Esophagus muscularis mucosa (tissue), 4 donors: Measurements from ENCODE around the gene SLC2A6. TPM values are rescaled to one million over a fixed set of nuclear protein-coding genes. Genes with fewer than 3 reads are reported as not detected.
A peak's percentile ranks its signal among the peaks of the same experiment; 100 is the strongest.

Source experiments
- DNase-seq: peaks from one replicate; pipeline ENCODE4 v3.0.0-alpha.2; 2017; ENCODE audit errors: extremely low spot score
- H3K27ac ChIP-seq, 4 donors: fragments of 200-600 bp; sonication (generic); replicated peaks in 1 of 4; 1 replicate in 3 of 4; 2 replicates in 1 of 4; pipeline ENCODE4 v1.5.1; 2016 to 2019; ENCODE audit warnings: mild to moderate bottlenecking in 1 of 4
- H3K27me3 ChIP-seq, 4 donors: fragments of 200-600 bp; sonication (generic); one replicate each; pipeline versions ENCODE4 v1.5.1 to v1.6.0; 2016 to 2019
- H3K36me3 ChIP-seq, 4 donors: fragments of 200-600 bp; sonication (generic); one replicate each; pipeline ENCODE4 v1.5.1; 2016 to 2019
- H3K4me1 ChIP-seq, 4 donors: fragments of 200-600 bp; sonication (generic); one replicate each; pipeline ENCODE4 v1.5.1; 2016 to 2019
- H3K4me3 ChIP-seq, 4 donors: fragments of 200-600 bp; sonication (generic); 1 replicate in 2 of 4; 2 replicates in 2 of 4; pipeline ENCODE4 v1.5.1; 2016 to 2019; ENCODE audit warnings: mild to moderate bottlenecking in 4 of 4, moderate library complexity in 1 of 4
- H3K9me3 ChIP-seq, 4 donors: fragments of 200-600 bp; sonication (generic); 1 replicate in 3 of 4; 2 replicates in 1 of 4; pipeline ENCODE4 v1.5.1; 2016 to 2019
- CTCF ChIP-seq, 3 experiments: fragments of 200-600 bp in 2 of 3; fragments of 450-650 bp in 1 of 3; sonication (generic) in 2 of 3; IDR thresholded peaks; one replicate each; pipeline ENCODE4 v1.5.1; 2017 to 2019; ENCODE audit warnings: antibody characterized with exemption in 3 of 3, mild to moderate bottlenecking in 2 of 3, moderate library complexity in 1 of 3
- EP300 ChIP-seq: sonication (generic); formaldehyde crosslinking; IDR thresholded peaks from one replicate; pipeline ENCODE4 v1.6.1; 2017; ENCODE audit warnings: antibody characterized with exemption
- POLR2A ChIP-seq: fragments of 450-650 bp; IDR thresholded peaks from one replicate; pipeline ENCODE4 v1.6.1; 2017; ENCODE audit warnings: antibody characterized with exemption, moderate library complexity, mild to moderate bottlenecking, low read depth
- POLR2AphosphoS5 ChIP-seq, 2 donors: sonication (generic); formaldehyde crosslinking; IDR thresholded peaks; one replicate each; pipeline ENCODE4 v1.6.1; 2017; ENCODE audit warnings: antibody characterized with exemption in 2 of 2
- WGBS: methylation state at CpG from one replicate; pipeline ENCODE4 v1.1.5; 2018; 5-methylcytosine and 5-hydroxymethylcytosine counted together
- intact Hi-C: fragments of 100-400 bp; cut with DNase I; formaldehyde crosslinking; loops from one replicate; pipeline ENCODE4 v1.15.1; 2023
- total RNA-seq, 4 donors: library from RNA; depleted of rRNA; stranded (reverse); fragments of >200 nt; gene quantifications; one replicate each; pipeline versions ENCODE4 v1.1.0 to v1.2.1, GENCODE V29; 2016

Gene SLC2A6
- total RNA-seq, 4 donors from 2014 or later = 2.9 to 8.6 (median 5.9) TPM

- H3K4me1 ChIP-seq = peaks cover 11 to 25% (median 23%) of the 10 kb centered on the region in 4 donors
- TF ChIP-seq CTCF (IDR thresholded peaks at IDR 0.05) (no peak), POLR2AphosphoS5 (IDR thresholded peaks at IDR 0.05) (no peak), POLR2A (no peak), EP300 (no peak)
- H3K4me3 ChIP-seq = no peak overlapping the region
- no peak for DNase-seq
- 61% methylated on average over 8 of the region's 13 CpGs for WGBS
- intact Hi-C loops = no loop called here
- H3K9me3 ChIP-seq = no peaks in the 10 kb centered on the region
- H3K27me3 ChIP-seq = peaks cover 0 to 66% (median 0%) of the 10 kb centered on the region in 4 donors
- H3K36me3 ChIP-seq = no peaks in the 10 kb centered on the region
- H3K27ac ChIP-seq = no peak overlapping the region
These were observed 11.3 kb upstream of the SLC2A6 start for GRCh38 chr9:133490201-133490681.

- WGBS = 84% methylated on average over 19 of the region's 19 CpGs
- H3K36me3 ChIP-seq = no peaks in the 10 kb centered on the region
- no peak for DNase-seq
- H3K27ac ChIP-seq = no peak overlapping the region
- H3K4me1 ChIP-seq = peaks cover 11 to 25% (median 23%) of the 10 kb centered on the region in 4 donors
- H3K9me3 ChIP-seq = no peaks in the 10 kb centered on the region
- intact Hi-C loops = no loop called here
- TF ChIP-seq POLR2A = no peak
- no peak for TF ChIP-seq POLR2AphosphoS5 (IDR thresholded peaks at IDR 0.05)
- TF ChIP-seq EP300 = no peak
- no peak for TF ChIP-seq CTCF (IDR thresholded peaks at IDR 0.05)
- no peak overlapping the region for H3K4me3 ChIP-seq
- peaks cover 0 to 67% (median 0%) of the 10 kb centered on the region in 4 donors for H3K27me3 ChIP-seq
These were observed 10.6 kb upstream of the SLC2A6 start for GRCh38 chr9:133489253-133490190.

GRCh38 chr9:133488686-133489252 lies 9.9 kb upstream of the SLC2A6 start:
- Histone ChIP-seq H3K27me3 (peaks cover 0 to 64% (median 0%) of the 10 kb centered on the region in 4 donors), H3K4me3 (no peak overlapping the region), H3K9me3 (no peaks in the 10 kb centered on the region), H3K27ac (no peak overlapping the region), H3K4me1 (peaks cover 11 to 25% (median 23%) of the 10 kb centered on the region in 4 donors), H3K36me3 (no peaks in the 10 kb centered on the region)
- no peak for DNase-seq
- 87% methylated on average over 10 of the region's 18 CpGs for WGBS
- intact Hi-C loops = no loop called here
- TF ChIP-seq POLR2AphosphoS5 (IDR thresholded peaks at IDR 0.05) (no peak), EP300 (no peak), POLR2A (no peak), CTCF (IDR thresholded peaks at IDR 0.05) (no peak)

- H3K36me3 ChIP-seq = no peaks in the 10 kb centered on the region
- WGBS = 93% methylated on average over 8 of the region's 8 CpGs
- intact Hi-C loops = loop anchor here (2.0 kb wide), 2 partner anchors 81 to 301 kb away; no protein-coding TSS in a partner anchor
- no peaks in the 10 kb centered on the region for H3K9me3 ChIP-seq
- H3K4me1 ChIP-seq = peaks cover 5 to 20% (median 18%) of the 10 kb centered on the region in 4 donors
- no peak overlapping the region for H3K4me3 ChIP-seq
- H3K27ac ChIP-seq = peak overlapping the region in 3 of 4 donors; percentile 22 to 55 (median 46)
- peaks cover 0 to 67% (median 0%) of the 10 kb centered on the region in 4 donors for H3K27me3 ChIP-seq
- no peak for TF ChIP-seq EP300
- no peak for TF ChIP-seq POLR2A
- no peak for TF ChIP-seq POLR2AphosphoS5 (IDR thresholded peaks at IDR 0.05)
- no peak for TF ChIP-seq CTCF (IDR thresholded peaks at IDR 0.05)
- DNase-seq = no peak
These were observed 8.4 kb upstream of the SLC2A6 start for GRCh38 chr9:133487331-133487725.
